Measurements from ENCODE around the gene NXF2B.
"Not testable (repeated sequence)": the region's sequence is repeated elsewhere in the genome, so short reads cannot be mapped to it uniquely, and the experiment has no call there.

- not testable (repeated sequence) for TF ChIP-seq CTCF, POLR2A (IDR thresholded peaks at IDR 0.05)
Observed at GRCh38 chrX:102458615-102459014, 18.8 kb upstream of the NXF2B start.

Data from prostate gland (tissue), 2 donors.